ENCODE measurements around the gene FARP2.

- TF ChIP-seq ZNF274 (IDR thresholded peaks at IDR 0.05; ENCODE audit: low read depth, low read length) (no peak), SUZ12 (IDR thresholded peaks at IDR 0.05; ENCODE audit: extremely low read depth, insufficient read depth, insufficient read length) (no peak), YY1 (IDR thresholded peaks at IDR 0.05; ENCODE audit: insufficient read depth, insufficient read length) (no peak)
Observed at GRCh38 chr2:241505781-241506201, 149.7 kb downstream of the FARP2 start.

Measured in NT2/D1 (cell line).